OCI-LY3 (cell line): Measurements from ENCODE around the gene NEU4.
"Not testable (repeated sequence)": the region's sequence is repeated elsewhere in the genome, so short reads cannot be mapped to it uniquely, and the experiment has no call there.

Experiments
- H2AFZ ChIP-seq: fragments of 200-600, 300-600 bp; shearing (Covaris generic); 2 replicates; pipeline ENCODE4 v1.6.0; 2014; ENCODE audit warnings: antibody characterized with exemption, low read depth, low read length
- H3K27ac ChIP-seq: fragments of 200-600, 300-600 bp; sonication (generic); 2 replicates; pipeline ENCODE4 v1.5.1; 2014; ENCODE audit warnings: mild to moderate bottlenecking, low read length, moderate library complexity, mixed read lengths
- H3K27me3 ChIP-seq: fragments of 200-600, 300-600 bp; sonication (generic); 2 replicates; pipeline ENCODE4 v1.6.1; 2014; ENCODE audit warnings: low read depth, low read length, mixed read lengths
- H3K36me3 ChIP-seq: fragments of 200-600, 300-600 bp; sonication (generic); replicated peaks from 2 replicates; pipeline ENCODE3; 2014; ENCODE audit warnings: low read depth, low read length, mixed read lengths
- H3K4me1 ChIP-seq: fragments of 300-600, 200-600 bp; sonication (generic); 2 replicates; pipeline ENCODE4 v1.6.1; 2014; ENCODE audit warnings: low read length, mixed read lengths
- H3K4me2 ChIP-seq: fragments of 200-600, 300-600 bp; sonication (generic); 2 replicates; pipeline ENCODE4 v1.6.1; 2014; ENCODE audit warnings: low read length, mixed read lengths
- H3K4me3 ChIP-seq: fragments of 300-600, 200-600 bp; sonication (generic); 2 replicates; pipeline ENCODE4 v1.5.1; 2014; ENCODE audit warnings: antibody characterized with exemption, mild to moderate bottlenecking, low read length, moderate library complexity
- H3K79me2 ChIP-seq: fragments of 300-600, 200-600 bp; shearing (Covaris generic); 2 replicates; pipeline ENCODE4 v1.6.1; 2014; ENCODE audit warnings: mild to moderate bottlenecking, low read length, mixed read lengths
- H3K9ac ChIP-seq: fragments of 300-600, 200-600 bp; shearing (Covaris generic); 2 replicates; pipeline ENCODE4 v1.6.0; 2014; ENCODE audit warnings: mild to moderate bottlenecking, low read length, moderate library complexity
- H3K9me3 ChIP-seq: fragments of 200-600, 300-600 bp; shearing (Covaris generic); 2 replicates; pipeline ENCODE4 v1.6.1; 2014; ENCODE audit warnings: low read length, mixed read lengths; ENCODE audit not compliant: insufficient read depth
- H4K20me1 ChIP-seq: fragments of 200-600, 300-600 bp; sonication (generic); 2 replicates; pipeline ENCODE4 v1.6.1; 2016; ENCODE audit warnings: low read length, mixed read lengths; ENCODE audit not compliant: insufficient read depth
- CTCF ChIP-seq: fragments of 200-600, 300-600 bp; sonication (generic); IDR thresholded peaks from 2 replicates; pipeline ENCODE4 v1.5.1; 2014; ENCODE audit warnings: antibody characterized with exemption, low read length, low read depth
- EZH2phosphoT487 ChIP-seq: fragments of 200-600 bp; shearing (Covaris generic); IDR thresholded peaks from 2 replicates; pipeline ENCODE4 v1.6.1; 2018; ENCODE audit warnings: antibody characterized with exemption, mixed run types, low read depth

The NEU4 gene, protein sequence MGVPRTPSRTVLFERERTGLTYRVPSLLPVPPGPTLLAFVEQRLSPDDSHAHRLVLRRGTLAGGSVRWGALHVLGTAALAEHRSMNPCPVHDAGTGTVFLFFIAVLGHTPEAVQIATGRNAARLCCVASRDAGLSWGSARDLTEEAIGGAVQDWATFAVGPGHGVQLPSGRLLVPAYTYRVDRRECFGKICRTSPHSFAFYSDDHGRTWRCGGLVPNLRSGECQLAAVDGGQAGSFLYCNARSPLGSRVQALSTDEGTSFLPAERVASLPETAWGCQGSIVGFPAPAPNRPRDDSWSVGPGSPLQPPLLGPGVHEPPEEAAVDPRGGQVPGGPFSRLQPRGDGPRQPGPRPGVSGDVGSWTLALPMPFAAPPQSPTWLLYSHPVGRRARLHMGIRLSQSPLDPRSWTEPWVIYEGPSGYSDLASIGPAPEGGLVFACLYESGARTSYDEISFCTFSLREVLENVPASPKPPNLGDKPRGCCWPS

DNA sequence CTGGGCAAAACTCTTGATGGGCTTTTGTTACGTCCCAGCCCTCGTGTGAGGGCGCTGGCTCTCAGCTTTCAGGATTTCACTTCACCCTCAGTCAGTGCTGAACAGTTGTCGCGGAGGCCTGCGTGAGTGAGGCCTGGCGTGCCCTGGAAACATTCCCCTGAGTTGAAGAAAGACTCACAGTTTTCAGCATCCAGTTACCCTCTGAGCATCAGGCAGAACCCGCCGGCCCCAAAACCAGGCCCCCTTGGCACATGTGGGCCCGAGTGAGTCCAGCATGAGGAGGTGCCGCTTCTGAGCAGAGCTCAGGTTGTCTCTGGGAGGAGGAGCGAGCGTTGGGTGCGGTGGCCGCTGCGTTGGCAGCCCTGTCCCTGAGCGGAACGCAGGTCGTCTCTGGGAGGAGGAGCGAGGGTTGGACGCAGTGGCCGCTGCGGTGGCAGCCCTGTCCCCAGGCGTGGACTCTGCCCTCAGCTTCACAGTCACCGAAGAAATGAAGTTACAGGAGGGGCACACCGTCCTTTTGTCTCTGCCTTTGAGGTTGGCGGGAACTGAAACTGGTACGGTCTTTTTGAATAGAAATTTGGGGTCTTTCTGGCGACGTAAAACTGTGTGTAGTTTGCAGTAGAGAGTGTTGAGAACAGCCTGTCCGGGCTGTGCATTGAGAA lies at the start of gene NEU4:
NEU4 (plus strand) TSS at position 473 of the 662 bp plus-strand sequence. CDS start 5,292 bp downstream, outside the sequence.
- peaks cover 21% of the 10 kb centered on the region for H3K4me1 ChIP-seq
- no peaks in the 10 kb centered on the region for H4K20me1 ChIP-seq
- no peaks in the 10 kb centered on the region for H3K9me3 ChIP-seq
- no peak within 1 kb of the TSS for H3K4me3 ChIP-seq
- H3K79me2 ChIP-seq, result no peaks in the 10 kb centered on the region
- no peak for TF ChIP-seq CTCF
- TF ChIP-seq EZH2phosphoT487, result no peak
- no peak within 1 kb of the TSS for H3K9ac ChIP-seq
- peaks cover 8% of the 10 kb centered on the region; the same call in 1 of the 2 replicates for H3K27me3 ChIP-seq
- no peak within 1 kb of the TSS for H2AFZ ChIP-seq
- no peak within 1 kb of the TSS for H3K27ac ChIP-seq
- no peak within 1 kb of the TSS for H3K4me2 ChIP-seq
- no peaks in the 10 kb centered on the region for H3K36me3 ChIP-seq

DNA sequence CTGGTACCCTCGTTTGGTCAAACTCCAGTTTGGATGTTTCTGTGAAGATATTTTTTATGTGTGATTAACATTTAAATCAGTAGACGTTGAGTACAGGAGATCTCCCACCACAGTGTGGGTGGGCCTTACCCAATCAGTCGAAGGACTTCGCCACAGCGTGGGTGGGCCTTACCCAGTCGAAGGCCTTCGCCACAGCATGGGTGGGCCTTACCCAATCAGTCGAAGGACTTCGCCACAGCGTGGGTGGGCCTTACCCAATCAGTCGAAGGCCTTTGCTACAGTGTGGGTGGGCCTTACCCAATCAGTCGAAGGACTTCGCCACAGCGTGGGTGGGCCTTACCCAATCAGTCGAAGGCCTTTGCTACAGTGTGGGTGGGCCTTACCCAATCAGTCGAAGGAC lies 49.1 kb upstream of the NEU4 start:
- H3K27ac ChIP-seq, H2AFZ ChIP-seq, H3K27me3 ChIP-seq, H3K79me2 ChIP-seq, H3K4me2 ChIP-seq, H3K9me3 ChIP-seq, H3K4me3 ChIP-seq, H4K20me1 ChIP-seq, H3K9ac ChIP-seq, H3K4me1 ChIP-seq: not testable (repeated sequence)
- H3K36me3 ChIP-seq, result peaks cover 19% of the 10 kb centered on the region

GRCh38 chr2:241760301-241760771 lies 48.7 kb upstream of the NEU4 start:
- Histone ChIP-seq H3K27ac (no peak overlapping the region), H3K79me2 (no peaks in the 10 kb centered on the region), H3K36me3 (peaks cover 19% of the 10 kb centered on the region), H3K4me1 (no peaks in the 10 kb centered on the region), H3K9ac (no peak overlapping the region), H3K9me3 (no peaks in the 10 kb centered on the region), H3K27me3 (no peaks in the 10 kb centered on the region), H2AFZ (no peak overlapping the region), H3K4me3 (no peak overlapping the region), H4K20me1 (no peaks in the 10 kb centered on the region), H3K4me2 (no peak overlapping the region)
- no peak for TF ChIP-seq EZH2phosphoT487
- no peak for TF ChIP-seq CTCF

GRCh38 chr2:241762321-241762932 lies 46.6 kb upstream of the NEU4 start:
- Histone ChIP-seq H3K36me3 (peaks cover 19% of the 10 kb centered on the region), H2AFZ (no peak overlapping the region), H3K4me3 (no peak overlapping the region), H3K27me3 (no peaks in the 10 kb centered on the region), H3K4me2 (no peak overlapping the region), H4K20me1 (no peaks in the 10 kb centered on the region), H3K9ac (no peak overlapping the region), H3K27ac (no peak overlapping the region), H3K4me1 (no peaks in the 10 kb centered on the region), H3K79me2 (no peaks in the 10 kb centered on the region), H3K9me3 (no peaks in the 10 kb centered on the region)
- TF ChIP-seq CTCF (no peak), EZH2phosphoT487 (no peak)
